ENCODE data around the gene KIF16B. TPM values are rescaled to one million over a fixed set of nuclear protein-coding genes. Genes with fewer than 3 reads are reported as not detected.

The KIF16B gene
- total and polyA plus RNA-seq, 2 experiments from 2014 or later: 6.5 to 11.1 TPM

- Histone ChIP-seq H3K4me1 (ENCODE audit: insufficient read depth) (no peaks in the 10 kb centered on the region), H3K79me2 (replicated peaks; ENCODE audit: insufficient read depth) (no peaks in the 10 kb centered on the region), H3K27me3 (ENCODE audit: insufficient read depth) (no peaks in the 10 kb centered on the region), H3K9me2 (ENCODE audit: insufficient read depth) (no peaks in the 10 kb centered on the region), H3K36me3 (ENCODE audit: insufficient read depth) (no peaks in the 10 kb centered on the region), H3F3A (replicated peaks; ENCODE audit: low read depth) (no peaks in the 10 kb centered on the region), H3K4me2 (no peak overlapping the region), H3K27ac (ENCODE audit: low read depth) (no peak overlapping the region), H4K20me1 (replicated peaks; ENCODE audit: insufficient read depth) (no peaks in the 10 kb centered on the region), H2AFZ (no peak overlapping the region), H3K4me3 (no peak overlapping the region)
- H3K27ac Mint-ChIP-seq: no peak overlapping the region
- H3K4me3 Mint-ChIP-seq: no peak overlapping the region
- no peaks in the 10 kb centered on the region for H3K4me1 Mint-ChIP-seq
- H3K9me3 Mint-ChIP-seq: peaks cover 7% of the 10 kb centered on the region; the same call in 2 of the 3 replicates
- H3K27me3 Mint-ChIP-seq (ENCODE audit: insufficient read depth, low read depth, poor library complexity): no peaks in the 10 kb centered on the region
- TF ChIP-seq POLR2AphosphoS5 (IDR thresholded peaks at IDR 0.05; ENCODE audit: low read depth): no peak
- TF ChIP-seq CREB1 (CRISPR knock-in tag; IDR thresholded peaks at IDR 0.05; ENCODE audit: low read depth): no peak
- TF ChIP-seq STAT1 (IDR thresholded peaks at IDR 0.05; ENCODE audit: unreplicated experiment): no peak
- H3K36me3 Mint-ChIP-seq (ENCODE audit: low read depth): peaks cover 5% of the 10 kb centered on the region
- DNase-seq (ENCODE audit: low spot score) (no peak), ATAC-seq (no peak)
Measured at GRCh38 chr20:16308754-16309153, 264.5 kb downstream of the KIF16B start.

- Mint-ChIP-seq H3K9me3 (peaks cover 31% of the 10 kb centered on the region), H3K27me3 (ENCODE audit: insufficient read depth, low read depth, poor library complexity) (no peaks in the 10 kb centered on the region), H3K36me3 (ENCODE audit: low read depth) (peaks cover 24% of the 10 kb centered on the region), H3K27ac (no peak overlapping the region), H3K4me1 (no peaks in the 10 kb centered on the region), H3K4me3 (no peak overlapping the region)
- 0 out of 2 replicates have a peak, but pooled peaks cover 4% of the 10 kb centered on the region for H3K9me2 ChIP-seq (ENCODE audit: insufficient read depth)
- no peaks in the 10 kb centered on the region for H4K20me1 ChIP-seq (replicated peaks; ENCODE audit: insufficient read depth)
- H3K79me2 ChIP-seq (replicated peaks; ENCODE audit: insufficient read depth): no peaks in the 10 kb centered on the region
- H3K27me3 ChIP-seq (ENCODE audit: insufficient read depth): no peaks in the 10 kb centered on the region
- no peak overlapping the region for H3K27ac ChIP-seq (ENCODE audit: low read depth)
- no peak overlapping the region for H2AFZ ChIP-seq
- no peaks in the 10 kb centered on the region for H3F3A ChIP-seq (replicated peaks; ENCODE audit: low read depth)
- DNase-seq (ENCODE audit: low spot score): no peak
- no peaks in the 10 kb centered on the region for H3K36me3 ChIP-seq (ENCODE audit: insufficient read depth)
- no peak overlapping the region for H3K4me2 ChIP-seq
- ATAC-seq: no peak
- H3K4me3 ChIP-seq: no peak overlapping the region
- no peaks in the 10 kb centered on the region for H3K4me1 ChIP-seq (ENCODE audit: insufficient read depth)
- TF ChIP-seq ZNF331 (CRISPR knock-in tag; IDR thresholded peaks at IDR 0.05; ENCODE audit: low read depth) (no peak), POLR2AphosphoS5 (IDR thresholded peaks at IDR 0.05; ENCODE audit: low read depth) (no peak), EZH2 (IDR thresholded peaks at IDR 0.05; ENCODE audit: low read depth, unreplicated experiment) (no peak), CREB1 (CRISPR knock-in tag; IDR thresholded peaks at IDR 0.05; ENCODE audit: low read depth) (no peak), ZNF114 (CRISPR knock-in tag; IDR thresholded peaks at IDR 0.05) (no peak), EZH2phosphoT487 (IDR thresholded peaks at IDR 0.05; ENCODE audit: unreplicated experiment) (no peak), ZNF462 (CRISPR knock-in tag; IDR thresholded peaks at IDR 0.05) (no peak), JUNB (IDR thresholded peaks at IDR 0.05; ENCODE audit: unreplicated experiment) (no peak), NANOG (IDR thresholded peaks at IDR 0.05; ENCODE audit: borderline replicate concordance) (no peak), ETS1 (IDR thresholded peaks at IDR 0.05) (no peak), REST (IDR thresholded peaks at IDR 0.05; ENCODE audit: unreplicated experiment) (no peak), STAT1 (IDR thresholded peaks at IDR 0.05; ENCODE audit: unreplicated experiment) (no peak)
Measured at GRCh38 chr20:16302818-16303217, 270.4 kb downstream of the KIF16B start.

Data from GM23338 (cell line).